GM13977 (cell line): ENCODE measurements around the gene DMD.
A peak's percentile ranks its signal among the peaks of the same experiment; 100 is the strongest.

ENCODE experiments used
- DNase-seq: peaks from one replicate; pipeline ENCODE4 v3.0.0; 2012; ENCODE audit warnings: low spot score
- CTCF ChIP-seq: IDR thresholded peaks from 2 replicates; pipeline ENCODE4 v1.5.1; 2012; ENCODE audit warnings: mild to moderate bottlenecking, control low read depth; ENCODE audit not compliant: insufficient read depth; ENCODE audit errors: extremely low read depth, missing control alignments
- in situ Hi-C: fragments of 300-500 bp; cut with MboI; formaldehyde crosslinking; loops from one replicate; pipeline ENCODE4 v1.12.0; 2022; ENCODE audit warnings: low sequenced_read_pairs, low pct_unique_long_range_greater_than_20kb, mixed read lengths, inconsistent platforms; ENCODE audit not compliant: unreplicated experiment

The DMD gene

GRCh38 chrX:31302573-31303075 lies 1908.7 kb downstream of the DMD start:
- no peak for TF ChIP-seq CTCF
- DNase-seq: no peak
- in situ Hi-C loops: no loop called here

- in situ Hi-C loops: no loop called here
- DNase-seq: no peak
- no peak for TF ChIP-seq CTCF
Measured at GRCh38 chrX:31301941-31302340, 1909.4 kb downstream of the DMD start.

GRCh38 chrX:31301203-31301602 lies 1910.1 kb downstream of the DMD start:
- DNase-seq: no peak
- in situ Hi-C loops: no loop called here

GRCh38 chrX:31298916-31299315 lies 1912.4 kb downstream of the DMD start:
- no peak for DNase-seq
- TF ChIP-seq CTCF: no peak
- in situ Hi-C loops: loop anchor here (10.0 to 25.0 kb wide), 2 partner anchors 264 to 363 kb away; no protein-coding TSS in a partner anchor

More at GRCh38 chrX:31301203-31301602, 1910.1 kb downstream of the DMD start:
- no peak for TF ChIP-seq CTCF

GRCh38 chrX:31297881-31298280 lies 1913.5 kb downstream of the DMD start:
- DNase-seq: no peak
- in situ Hi-C loops: loop anchor here (10.0 to 25.0 kb wide), 2 partner anchors 263 to 364 kb away; no protein-coding TSS in a partner anchor
- TF ChIP-seq CTCF: no peak

GRCh38 chrX:31294475-31294874 lies 1916.9 kb downstream of the DMD start:
- DNase-seq: no peak
- in situ Hi-C loops: loop anchor here (10.0 to 25.0 kb wide), 2 partner anchors 260 to 368 kb away; no protein-coding TSS in a partner anchor
- TF ChIP-seq CTCF: no peak

GRCh38 chrX:31293409-31293808 lies 1917.9 kb downstream of the DMD start:
- TF ChIP-seq CTCF: peak; percentile 53
- in situ Hi-C loops: loop anchor here (10.0 to 25.0 kb wide), 2 partner anchors 259 to 369 kb away; no protein-coding TSS in a partner anchor
- DNase-seq: peak; percentile 8
